Muscle of leg (tissue), 11 donors: ENCODE results near the gene LDAH. TPM values are rescaled to one million over a fixed set of nuclear protein-coding genes. Genes with fewer than 3 reads are reported as not detected.
A peak's percentile ranks its signal among the peaks of the same experiment; 100 is the strongest.

Experiments used
- DNase-seq: peaks from one replicate; pipeline ENCODE4 v3.0.0; 2013
- H3K27ac ChIP-seq: one replicate; pipeline ENCODE4 v1.5.1; 2013; ENCODE audit warnings: mild to moderate bottlenecking, low read length, control low read depth
- H3K27me3 ChIP-seq: one replicate; pipeline ENCODE4 v1.6.1; 2013; ENCODE audit warnings: low read length; ENCODE audit not compliant: control insufficient read depth, insufficient read depth
- H3K36me3 ChIP-seq: one replicate; pipeline ENCODE4 v1.6.1; 2013; ENCODE audit warnings: low read length; ENCODE audit not compliant: control insufficient read depth, insufficient read depth
- H3K4me1 ChIP-seq: one replicate; pipeline ENCODE4 v1.6.1; 2013; ENCODE audit warnings: low read length; ENCODE audit not compliant: control insufficient read depth, insufficient read depth
- H3K4me3 ChIP-seq: one replicate; pipeline ENCODE4 v1.5.1; 2013; ENCODE audit warnings: low read length, control low read depth
- H3K9me3 ChIP-seq: replicated peaks from 2 replicates; pipeline ENCODE4 v1.6.1; 2013; ENCODE audit warnings: low read depth, low read length; ENCODE audit not compliant: control insufficient read depth
- WGBS: methylation state at CpG from one replicate; pipeline ENCODE4 v1.1.5; 2013; ENCODE audit warnings: missing lambda C conversion rate; ENCODE audit not compliant: insufficient coverage; 5-methylcytosine and 5-hydroxymethylcytosine counted together
- polyA plus RNA-seq, 8 donors: library from polyadenylated mRNA; unstranded; fragments of 120-200 nt; gene quantifications; one replicate each; pipeline versions ENCODE4 v1.2.1 to v1.2.3, GENCODE V29; 2013; ENCODE audit warnings: inconsistent platforms in 1 of 8, low replicate concordance in 1 of 8; ENCODE audit not compliant: insufficient read length in 8 of 8, insufficient read depth in 1 of 8
- total RNA-seq: library from RNA; stranded (reverse); fragments of 120-200 nt; gene quantifications from one replicate; pipeline ENCODE4 v1.2.4, GENCODE V29; 2013

The LDAH gene
- total and polyA plus RNA-seq, 9 donors: 8.5 to 15.5 (median 10.9) TPM

DNA sequence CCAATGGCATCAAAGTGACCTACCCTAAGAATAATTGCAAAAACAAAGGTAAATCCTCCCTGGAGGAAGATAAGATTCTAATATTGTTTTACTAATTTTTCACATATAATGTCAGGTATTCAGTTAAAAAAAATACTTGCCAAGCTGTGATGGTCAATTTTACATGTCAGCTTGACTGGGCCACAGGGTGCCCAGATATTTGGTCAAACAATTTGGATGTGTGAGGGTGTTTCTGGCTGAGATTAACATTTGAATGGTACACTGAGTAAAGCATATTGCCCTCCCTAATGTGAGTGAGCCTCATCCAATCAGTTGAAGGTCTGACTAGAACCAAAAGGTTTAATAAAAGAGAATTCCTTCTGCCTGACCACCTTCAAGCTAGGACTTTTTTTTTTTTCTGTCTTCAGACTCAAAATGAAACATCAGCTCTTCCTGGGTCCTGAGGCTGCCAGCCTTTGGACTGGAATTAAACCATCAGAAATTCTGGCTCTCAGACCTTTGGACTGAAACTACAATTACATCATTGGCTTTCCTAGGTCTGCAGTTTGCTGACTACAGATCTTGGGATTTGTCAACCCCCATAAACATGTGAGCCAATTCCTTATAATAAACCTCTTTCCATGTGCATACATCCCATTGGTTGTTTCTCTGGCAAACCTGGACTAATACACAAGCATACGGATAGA lies 65.4 kb downstream of the LDAH start:
- Histone ChIP-seq H3K27me3 (no peaks in the 10 kb centered on the region), H3K4me1 (no peaks in the 10 kb centered on the region), H3K9me3 (peaks cover 3% of the 10 kb centered on the region), H3K36me3 (peaks cover 3% of the 10 kb centered on the region), H3K4me3 (no peak overlapping the region), H3K27ac (no peak overlapping the region)
- WGBS: no CpG with 5 or more reads among the region's 1 CpG
- no peak for DNase-seq

DNA sequence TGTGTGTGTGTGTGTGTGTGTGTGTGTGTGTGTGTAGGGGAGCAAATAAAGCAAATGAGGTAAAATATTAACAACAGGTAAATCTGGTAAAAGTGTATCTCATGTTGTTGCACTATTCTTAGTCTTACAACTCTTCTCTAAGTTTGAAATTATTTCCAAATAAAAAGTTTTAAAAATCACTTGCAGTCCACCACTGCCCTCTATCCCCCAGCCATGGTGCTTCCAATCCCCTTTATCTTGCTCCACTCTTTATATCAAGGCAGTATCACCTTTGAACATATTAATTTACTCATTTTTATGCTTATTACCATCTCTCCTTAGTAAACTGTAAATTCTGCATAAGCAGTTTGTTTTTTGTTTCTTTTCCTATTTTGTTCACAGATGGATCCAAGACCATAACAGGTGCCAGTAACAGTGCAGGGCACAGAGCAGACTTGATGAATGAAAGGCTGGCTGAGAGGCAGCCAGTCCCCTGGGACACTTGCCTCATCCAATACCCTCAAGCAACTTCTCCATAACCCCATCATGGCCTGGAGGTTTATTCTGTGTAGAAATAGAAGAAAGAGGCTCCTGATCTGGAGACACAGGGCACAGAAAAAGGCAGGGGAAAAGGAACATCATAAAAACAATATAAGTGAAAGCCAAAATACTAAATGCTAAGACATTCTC lies 67.6 kb downstream of the LDAH start:
- no peaks in the 10 kb centered on the region for H3K27me3 ChIP-seq
- H3K27ac ChIP-seq: no peak overlapping the region
- peaks cover 3% of the 10 kb centered on the region for H3K9me3 ChIP-seq
- DNase-seq: no peak
- H3K4me3 ChIP-seq: no peak overlapping the region
- H3K36me3 ChIP-seq: peaks cover under 1% of the 10 kb centered on the region
- no peaks in the 10 kb centered on the region for H3K4me1 ChIP-seq

- Histone ChIP-seq H3K27ac (no peak overlapping the region), H3K4me1 (no peaks in the 10 kb centered on the region), H3K9me3 (peaks cover 2% of the 10 kb centered on the region), H3K36me3 (no peaks in the 10 kb centered on the region), H3K4me3 (no peak overlapping the region), H3K27me3 (no peaks in the 10 kb centered on the region)
- WGBS: 100% methylated on average over 2 of the region's 3 CpGs
- no peak for DNase-seq
Observed at GRCh38 chr2:20752293-20752692, 70.6 kb downstream of the LDAH start.

- Histone ChIP-seq H3K4me1 (no peaks in the 10 kb centered on the region), H3K4me3 (no peak overlapping the region), H3K27me3 (no peaks in the 10 kb centered on the region), H3K9me3 (peaks cover 2% of the 10 kb centered on the region), H3K27ac (no peak overlapping the region), H3K36me3 (no peaks in the 10 kb centered on the region)
- no peak for DNase-seq
- no CpG with 5 or more reads among the region's 1 CpG for WGBS
Observed at GRCh38 chr2:20747317-20747716, 75.6 kb downstream of the LDAH start.

DNA sequence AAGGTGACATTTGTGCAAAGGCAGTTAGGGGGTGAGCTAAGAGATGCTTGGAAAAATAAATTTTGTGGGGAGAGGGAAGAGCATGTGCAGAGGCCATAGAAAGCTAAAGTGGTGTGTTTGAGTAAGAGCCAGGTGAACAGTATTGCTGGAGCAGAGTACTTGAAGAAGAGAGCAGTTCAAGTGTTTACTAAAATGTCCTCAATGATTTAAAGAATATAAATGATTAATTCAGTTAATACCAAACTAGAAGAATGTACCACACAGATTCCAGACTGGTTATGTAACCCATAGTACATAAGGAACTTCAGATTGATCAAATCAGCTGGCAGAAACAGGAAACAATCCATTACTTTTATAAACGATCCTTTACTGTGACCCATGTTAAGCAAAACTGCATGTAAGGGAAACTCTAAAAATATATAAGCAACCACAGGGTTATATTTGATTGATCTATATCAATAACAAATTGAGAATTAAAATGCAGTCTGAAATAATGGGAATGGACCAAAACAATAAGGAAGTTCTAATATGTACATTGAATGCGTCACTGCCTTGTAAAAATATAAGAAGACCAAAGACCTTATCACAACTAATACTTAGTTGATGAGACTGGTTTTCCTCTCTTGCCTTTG lies 76.9 kb downstream of the LDAH start:
- WGBS: no CpG with 5 or more reads among the region's 2 CpGs
- no peaks in the 10 kb centered on the region for H3K27me3 ChIP-seq

DNA sequence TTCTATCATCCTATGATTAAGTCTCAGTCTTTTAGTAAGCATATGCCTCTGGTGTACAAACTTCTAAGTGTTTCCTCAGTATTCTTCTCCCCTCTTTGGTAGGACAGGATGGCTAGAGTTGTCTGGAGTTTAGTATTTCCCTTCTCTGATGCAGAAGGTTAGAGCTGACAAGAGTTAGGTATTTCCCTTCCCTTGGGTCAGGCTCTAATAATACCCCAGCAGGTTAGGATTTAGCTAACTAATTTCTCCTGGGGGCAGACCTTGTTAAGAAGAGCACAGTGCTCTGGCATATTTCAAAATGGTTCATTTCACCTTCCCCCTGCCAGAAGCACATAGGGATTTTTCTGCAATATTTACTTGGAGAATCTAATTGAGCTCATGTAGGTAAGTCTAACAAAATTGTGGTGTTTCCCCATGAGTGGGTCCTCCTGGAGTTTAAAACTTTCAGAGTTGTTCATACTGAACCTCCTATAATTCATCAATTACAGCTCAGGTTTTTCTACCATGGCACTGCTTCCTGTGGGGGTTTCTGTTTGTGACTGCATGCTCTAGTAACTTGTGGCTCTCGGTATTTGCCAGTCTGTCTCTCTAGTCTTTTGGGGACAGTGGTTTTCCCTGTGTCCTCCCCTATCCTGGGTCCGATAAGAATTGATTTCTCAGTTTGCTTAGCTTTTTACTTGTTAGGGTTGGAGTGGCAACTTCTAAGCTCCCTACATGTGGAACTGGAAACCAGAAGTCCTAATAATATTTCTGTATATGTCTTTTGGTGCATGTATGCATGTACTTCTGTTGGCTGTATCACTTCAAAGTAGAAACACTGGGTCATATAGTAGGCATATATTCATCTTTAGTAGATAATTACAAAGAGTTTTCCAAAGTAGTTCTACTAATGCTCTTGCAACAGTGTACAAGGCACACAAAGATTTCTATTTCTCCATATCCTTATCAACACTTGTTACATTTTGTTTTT lies 78.2 kb downstream of the LDAH start:
- 27% methylated on average over 2 of the region's 2 CpGs for WGBS
- Histone ChIP-seq H3K4me3 (no peak overlapping the region), H3K27me3 (no peaks in the 10 kb centered on the region), H3K9me3 (no peaks in the 10 kb centered on the region), H3K36me3 (no peaks in the 10 kb centered on the region), H3K4me1 (no peaks in the 10 kb centered on the region), H3K27ac (no peak overlapping the region)
- DNase-seq: no peak

More for the DNA sequence above, 76.9 kb downstream of the LDAH start:
- H3K4me3 ChIP-seq: no peak overlapping the region
- H3K27ac ChIP-seq: no peak overlapping the region
- no peak for DNase-seq
- H3K4me1 ChIP-seq: no peaks in the 10 kb centered on the region
- no peaks in the 10 kb centered on the region for H3K36me3 ChIP-seq
- H3K9me3 ChIP-seq: no peaks in the 10 kb centered on the region

- Histone ChIP-seq H3K4me1 (no peaks in the 10 kb centered on the region), H3K27ac (no peak overlapping the region), H3K9me3 (no peaks in the 10 kb centered on the region), H3K4me3 (no peak overlapping the region), H3K27me3 (no peaks in the 10 kb centered on the region), H3K36me3 (no peaks in the 10 kb centered on the region)
- DNase-seq: no peak
Observed at GRCh38 chr2:20738772-20739171, 84.1 kb downstream of the LDAH start.

DNA sequence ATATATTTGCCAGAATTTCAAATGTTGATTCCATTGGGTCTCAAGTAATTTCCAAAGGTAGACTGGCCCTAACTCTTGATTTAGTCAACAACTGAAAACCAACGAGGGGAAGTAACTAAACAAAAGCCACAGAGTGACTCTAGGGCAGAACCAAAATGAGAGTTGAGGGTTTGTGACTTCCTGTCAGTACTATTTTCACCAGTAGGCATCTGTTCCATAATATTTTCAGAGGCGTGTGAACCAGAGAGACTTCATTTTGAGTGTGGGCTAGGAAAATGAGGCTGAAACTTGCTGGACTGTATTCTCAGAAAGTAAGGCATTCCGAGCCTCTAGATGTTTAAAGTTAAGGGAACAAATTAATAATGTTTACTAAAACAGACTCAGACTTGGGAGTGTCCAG lies 85.4 kb downstream of the LDAH start:
- no peaks in the 10 kb centered on the region for H3K9me3 ChIP-seq
- no peak overlapping the region for H3K4me3 ChIP-seq
- no peak overlapping the region for H3K27ac ChIP-seq
- DNase-seq: peak; percentile 5
- no peaks in the 10 kb centered on the region for H3K36me3 ChIP-seq
- no peaks in the 10 kb centered on the region for H3K27me3 ChIP-seq
- no peaks in the 10 kb centered on the region for H3K4me1 ChIP-seq
- no CpG with 5 or more reads among the region's 3 CpGs for WGBS

GRCh38 chr2:20728114-20728758 lies 94.7 kb downstream of the LDAH start:
- no peak overlapping the region for H3K27ac ChIP-seq
- H3K36me3 ChIP-seq: no peaks in the 10 kb centered on the region
- 0% methylated on average over 1 of the region's 4 CpGs for WGBS
- H3K9me3 ChIP-seq: no peaks in the 10 kb centered on the region
- no peak overlapping the region for H3K4me3 ChIP-seq
- peak; percentile 15 for DNase-seq
- no peaks in the 10 kb centered on the region for H3K27me3 ChIP-seq
- H3K4me1 ChIP-seq: no peaks in the 10 kb centered on the region
